ENCODE measurements around the gene NBPF12. TPM values are rescaled to one million over a fixed set of nuclear protein-coding genes. Genes with fewer than 3 reads are reported as not detected.
"Not testable (repeated sequence)": the region's sequence is repeated elsewhere in the genome, so short reads cannot be mapped to it uniquely, and the experiment has no call there.

The NBPF12 gene
- polyA plus RNA-seq, 1 donor from 2014 or later = 25.8 TPM

GRCh38 chr1:146987502-146987901 is 49.4 kb downstream of the NBPF12 start:
- not testable (repeated sequence) for H3K4me2 ChIP-seq (ENCODE audit: low read length); H3F3A ChIP-seq (ENCODE audit: insufficient read depth, low read length, poor library complexity, severe bottlenecking); H3K9me3 ChIP-seq (ENCODE audit: low read length); H3K9ac ChIP-seq (ENCODE audit: low read length); H4K20me1 ChIP-seq (ENCODE audit: insufficient read depth); H2AFZ ChIP-seq (ENCODE audit: low read depth, low read length); H3K79me2 ChIP-seq (replicated peaks; ENCODE audit: insufficient read depth, low read length); H3K9me2 ChIP-seq (ENCODE audit: insufficient read depth, low read length); H3K27ac ChIP-seq (ENCODE audit: low read length); H3K4me3 ChIP-seq (ENCODE audit: low read length); H3K36me3 ChIP-seq (ENCODE audit: insufficient read depth, low read length); H3K27me3 ChIP-seq (ENCODE audit: insufficient read depth, low read depth, low read length)

DNA sequence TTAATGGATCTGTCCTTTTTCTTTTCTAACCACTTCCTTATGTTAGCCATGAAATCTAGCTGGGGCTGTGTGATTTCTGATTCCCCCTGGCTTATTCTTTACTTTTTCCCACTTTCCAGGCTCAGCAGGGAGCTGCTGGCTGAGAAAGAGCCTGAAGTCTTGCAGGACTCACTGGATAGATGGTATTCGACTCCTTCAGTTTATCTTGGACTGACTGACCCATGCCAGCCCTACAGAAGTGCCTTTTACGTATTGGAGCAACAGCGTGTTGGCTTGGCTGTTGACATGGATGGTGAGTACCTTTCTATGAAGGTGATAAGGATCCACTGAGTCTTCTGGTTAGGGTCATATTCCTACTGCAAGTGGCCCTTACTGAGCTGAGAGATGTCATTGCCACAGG is 51.3 kb downstream of the NBPF12 start:
- H3F3A ChIP-seq (ENCODE audit: insufficient read depth, low read length, poor library complexity, severe bottlenecking); H3K4me2 ChIP-seq (ENCODE audit: low read length); H3K9me3 ChIP-seq (ENCODE audit: low read length); H3K27ac ChIP-seq (ENCODE audit: low read length); H3K4me3 ChIP-seq (ENCODE audit: low read length); H3K36me3 ChIP-seq (ENCODE audit: insufficient read depth, low read length); H4K20me1 ChIP-seq (ENCODE audit: insufficient read depth); H3K79me2 ChIP-seq (replicated peaks; ENCODE audit: insufficient read depth, low read length); H3K27me3 ChIP-seq (ENCODE audit: insufficient read depth, low read depth, low read length); H3K9me2 ChIP-seq (ENCODE audit: insufficient read depth, low read length); H2AFZ ChIP-seq (ENCODE audit: low read depth, low read length); H3K9ac ChIP-seq (ENCODE audit: low read length): not testable (repeated sequence)

DNA sequence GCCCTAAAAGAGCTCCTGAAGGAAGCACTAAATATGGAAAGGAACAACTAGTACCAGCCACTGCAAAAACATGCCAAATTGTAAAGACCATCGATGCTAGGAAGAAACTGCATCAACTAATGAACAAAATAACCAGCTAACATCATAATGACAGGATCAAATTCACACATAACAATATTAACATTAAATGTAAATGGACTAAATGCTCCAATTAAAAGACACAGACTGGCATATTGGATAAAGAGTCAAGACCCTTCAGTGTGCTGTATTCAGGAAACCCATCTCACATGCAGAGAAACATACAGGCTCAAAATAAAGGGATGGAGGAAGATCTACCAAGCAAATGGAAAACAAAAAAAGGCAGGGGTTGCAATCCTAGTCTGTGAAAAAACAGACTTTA is 70.4 kb downstream of the NBPF12 start:
- H3F3A ChIP-seq (ENCODE audit: insufficient read depth, low read length, poor library complexity, severe bottlenecking); H3K4me3 ChIP-seq (ENCODE audit: low read length); H3K27me3 ChIP-seq (ENCODE audit: insufficient read depth, low read depth, low read length); H3K9me2 ChIP-seq (ENCODE audit: insufficient read depth, low read length); H2AFZ ChIP-seq (ENCODE audit: low read depth, low read length); H3K9ac ChIP-seq (ENCODE audit: low read length); H3K27ac ChIP-seq (ENCODE audit: low read length); H4K20me1 ChIP-seq (ENCODE audit: insufficient read depth); H3K4me2 ChIP-seq (ENCODE audit: low read length); H3K9me3 ChIP-seq (ENCODE audit: low read length); H3K36me3 ChIP-seq (ENCODE audit: insufficient read depth, low read length); H3K79me2 ChIP-seq (replicated peaks; ENCODE audit: insufficient read depth, low read length): not testable (repeated sequence)

DNA sequence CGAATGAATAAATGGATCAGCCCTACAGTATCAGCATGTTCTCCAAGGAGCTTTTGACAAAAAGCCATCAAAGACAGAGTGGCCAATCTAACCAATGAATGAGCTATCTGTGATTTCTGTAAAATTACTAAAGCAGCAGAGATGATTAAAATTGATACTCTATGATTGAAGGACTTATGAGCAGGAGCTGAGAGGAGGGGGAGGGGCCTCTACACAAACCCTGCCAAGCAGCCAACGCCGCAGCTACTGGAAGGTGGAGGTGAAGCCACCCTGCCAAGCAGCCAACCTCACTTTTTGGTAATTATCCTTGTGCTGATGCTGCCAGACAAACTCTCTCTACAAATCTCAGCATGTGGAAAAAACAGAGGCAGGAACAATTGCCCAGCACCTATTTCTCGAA is 88.9 kb downstream of the NBPF12 start:
- not testable (repeated sequence) for H3K4me2 ChIP-seq (ENCODE audit: low read length); H3K27me3 ChIP-seq (ENCODE audit: insufficient read depth, low read depth, low read length); H3K27ac ChIP-seq (ENCODE audit: low read length); H3K9ac ChIP-seq (ENCODE audit: low read length); H2AFZ ChIP-seq (ENCODE audit: low read depth, low read length); H4K20me1 ChIP-seq (ENCODE audit: insufficient read depth); H3F3A ChIP-seq (ENCODE audit: insufficient read depth, low read length, poor library complexity, severe bottlenecking); H3K9me2 ChIP-seq (ENCODE audit: insufficient read depth, low read length); H3K36me3 ChIP-seq (ENCODE audit: insufficient read depth, low read length); H3K4me3 ChIP-seq (ENCODE audit: low read length); H3K9me3 ChIP-seq (ENCODE audit: low read length); H3K79me2 ChIP-seq (replicated peaks; ENCODE audit: insufficient read depth, low read length)

DNA sequence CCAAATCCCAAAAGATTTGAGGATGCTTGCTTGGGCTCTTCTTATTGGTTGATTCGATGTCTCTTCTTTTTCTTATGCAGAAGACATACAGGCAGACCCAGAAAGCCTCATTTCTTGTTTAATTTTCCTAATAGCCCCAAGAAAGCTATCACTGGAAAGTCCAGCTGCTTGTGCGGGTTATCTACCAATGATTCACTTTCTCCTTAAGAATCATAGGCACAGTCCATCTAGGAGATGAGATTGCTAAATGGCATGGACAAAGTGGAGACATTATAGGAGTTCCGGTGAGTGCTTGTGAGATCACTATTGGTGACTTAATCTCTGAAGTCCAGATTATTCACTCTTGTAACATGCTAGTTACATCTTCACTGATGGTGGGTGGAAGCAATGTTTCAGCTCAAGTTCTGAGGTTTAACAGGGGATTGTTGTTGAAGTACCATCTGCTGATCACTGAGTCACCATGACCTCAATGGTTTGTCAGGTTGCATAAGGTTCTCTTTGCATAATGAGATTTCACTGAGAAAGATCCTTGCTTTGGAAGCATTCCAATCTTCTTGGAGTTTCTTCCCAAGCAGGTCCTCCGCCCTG is 92.0 kb downstream of the NBPF12 start:
- not testable (repeated sequence) for H3F3A ChIP-seq (ENCODE audit: insufficient read depth, low read length, poor library complexity, severe bottlenecking); H4K20me1 ChIP-seq (ENCODE audit: insufficient read depth); H3K27me3 ChIP-seq (ENCODE audit: insufficient read depth, low read depth, low read length); H2AFZ ChIP-seq (ENCODE audit: low read depth, low read length); H3K79me2 ChIP-seq (replicated peaks; ENCODE audit: insufficient read depth, low read length); H3K9me3 ChIP-seq (ENCODE audit: low read length); H3K27ac ChIP-seq (ENCODE audit: low read length); H3K9ac ChIP-seq (ENCODE audit: low read length); H3K4me3 ChIP-seq (ENCODE audit: low read length); H3K9me2 ChIP-seq (ENCODE audit: insufficient read depth, low read length); H3K36me3 ChIP-seq (ENCODE audit: insufficient read depth, low read length); H3K4me2 ChIP-seq (ENCODE audit: low read length)

DNA sequence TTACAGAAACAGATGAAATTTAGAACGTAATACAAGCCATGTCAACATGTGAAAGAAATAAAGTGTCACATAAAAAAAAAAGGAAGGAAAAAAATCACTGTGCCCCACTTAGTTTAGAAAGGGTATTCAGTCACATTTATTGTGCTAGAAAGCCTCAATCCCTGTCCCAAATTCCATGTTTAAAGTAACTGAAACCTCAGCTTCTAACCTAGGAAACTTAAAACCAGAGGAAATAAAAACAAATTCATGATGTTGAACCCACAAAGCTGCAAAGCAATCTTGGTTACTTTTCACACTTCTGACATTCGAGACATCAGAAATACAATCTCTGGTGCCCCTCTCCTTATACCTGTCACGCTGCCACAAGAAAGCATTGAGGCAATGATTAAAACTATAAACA is 101.8 kb downstream of the NBPF12 start:
- H3F3A ChIP-seq (ENCODE audit: insufficient read depth, low read length, poor library complexity, severe bottlenecking) = no peaks in the 10 kb centered on the region
- TF ChIP-seq MXI1 (conservative IDR thresholded peaks at IDR 0.05; ENCODE audit: poor library complexity, severe bottlenecking) (no peak), RAD21 (conservative IDR thresholded peaks at IDR 0.05) (no peak), TAF1 (IDR thresholded peaks at IDR 0.05; ENCODE audit: low read depth) (no peak), EZH2 (IDR thresholded peaks at IDR 0.05; ENCODE audit: borderline replicate concordance, insufficient read depth, low read length, poor library complexity, severe bottlenecking) (no peak), SMC3 (conservative IDR thresholded peaks at IDR 0.05; ENCODE audit: poor library complexity) (no peak), EP300 (conservative IDR thresholded peaks at IDR 0.05; ENCODE audit: poor library complexity, severe bottlenecking) (no peak)
- TF ChIP-seq, protein P1, sequence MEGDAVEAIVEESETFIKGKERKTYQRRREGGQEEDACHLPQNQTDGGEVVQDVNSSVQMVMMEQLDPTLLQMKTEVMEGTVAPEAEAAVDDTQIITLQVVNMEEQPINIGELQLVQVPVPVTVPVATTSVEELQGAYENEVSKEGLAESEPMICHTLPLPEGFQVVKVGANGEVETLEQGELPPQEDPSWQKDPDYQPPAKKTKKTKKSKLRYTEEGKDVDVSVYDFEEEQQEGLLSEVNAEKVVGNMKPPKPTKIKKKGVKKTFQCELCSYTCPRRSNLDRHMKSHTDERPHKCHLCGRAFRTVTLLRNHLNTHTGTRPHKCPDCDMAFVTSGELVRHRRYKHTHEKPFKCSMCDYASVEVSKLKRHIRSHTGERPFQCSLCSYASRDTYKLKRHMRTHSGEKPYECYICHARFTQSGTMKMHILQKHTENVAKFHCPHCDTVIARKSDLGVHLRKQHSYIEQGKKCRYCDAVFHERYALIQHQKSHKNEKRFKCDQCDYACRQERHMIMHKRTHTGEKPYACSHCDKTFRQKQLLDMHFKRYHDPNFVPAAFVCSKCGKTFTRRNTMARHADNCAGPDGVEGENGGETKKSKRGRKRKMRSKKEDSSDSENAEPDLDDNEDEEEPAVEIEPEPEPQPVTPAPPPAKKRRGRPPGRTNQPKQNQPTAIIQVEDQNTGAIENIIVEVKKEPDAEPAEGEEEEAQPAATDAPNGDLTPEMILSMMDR (IDR thresholded peaks at IDR 0.05; ENCODE audit: poor library complexity, severe bottlenecking) = no peak

More for the DNA sequence above, 101.8 kb downstream of the NBPF12 start:
- Histone ChIP-seq H3K79me2 (replicated peaks; ENCODE audit: insufficient read depth, low read length) (no peaks in the 10 kb centered on the region), H3K9me2 (ENCODE audit: insufficient read depth, low read length) (no peaks in the 10 kb centered on the region), H3K9me3 (ENCODE audit: low read length) (no peaks in the 10 kb centered on the region), H3K27me3 (ENCODE audit: insufficient read depth, low read depth, low read length) (no peaks in the 10 kb centered on the region), H3K4me3 (ENCODE audit: low read length) (no peak overlapping the region), H3K27ac (ENCODE audit: low read length) (no peak overlapping the region), H3K36me3 (ENCODE audit: insufficient read depth, low read length) (no peaks in the 10 kb centered on the region), H3K9ac (ENCODE audit: low read length) (no peak overlapping the region), H3K4me2 (ENCODE audit: low read length) (no peak overlapping the region), H4K20me1 (ENCODE audit: insufficient read depth) (no peaks in the 10 kb centered on the region), H2AFZ (ENCODE audit: low read depth, low read length) (no peak overlapping the region)

Measured in neural cell (in vitro differentiated cells).